GM12874 (cell line): ENCODE data around the gene LPP.

Experiments
- TF ChIP-seq, protein P1 (sequence below): IDR thresholded peaks from 2 replicates; pipeline ENCODE4 v1.5.1; 2011; ENCODE audit warnings: low read depth, mild to moderate bottlenecking, control low read depth, low read length, moderate library complexity; ENCODE audit not compliant: insufficient read depth

Gene LPP

DNA sequence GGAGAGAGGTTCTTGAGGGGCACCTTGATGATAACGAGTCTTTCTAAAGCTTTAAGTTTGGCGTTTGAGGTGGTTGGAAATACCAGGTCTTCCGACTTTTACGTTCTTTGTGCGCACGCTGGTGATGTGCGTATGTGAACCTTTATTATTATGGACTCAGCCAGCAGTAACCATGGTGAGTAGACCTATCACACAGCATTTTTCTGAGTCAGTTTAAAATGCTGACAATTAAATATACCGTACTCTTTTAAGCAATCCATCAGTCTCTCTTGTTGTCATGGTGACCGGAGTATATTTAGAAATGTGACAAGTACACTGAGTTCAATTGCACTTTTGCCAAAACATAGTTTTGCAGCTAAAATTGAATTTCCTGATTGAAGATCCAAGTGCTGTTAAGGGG is 172.2 kb downstream of the LPP start:
- TF ChIP-seq, protein P1, sequence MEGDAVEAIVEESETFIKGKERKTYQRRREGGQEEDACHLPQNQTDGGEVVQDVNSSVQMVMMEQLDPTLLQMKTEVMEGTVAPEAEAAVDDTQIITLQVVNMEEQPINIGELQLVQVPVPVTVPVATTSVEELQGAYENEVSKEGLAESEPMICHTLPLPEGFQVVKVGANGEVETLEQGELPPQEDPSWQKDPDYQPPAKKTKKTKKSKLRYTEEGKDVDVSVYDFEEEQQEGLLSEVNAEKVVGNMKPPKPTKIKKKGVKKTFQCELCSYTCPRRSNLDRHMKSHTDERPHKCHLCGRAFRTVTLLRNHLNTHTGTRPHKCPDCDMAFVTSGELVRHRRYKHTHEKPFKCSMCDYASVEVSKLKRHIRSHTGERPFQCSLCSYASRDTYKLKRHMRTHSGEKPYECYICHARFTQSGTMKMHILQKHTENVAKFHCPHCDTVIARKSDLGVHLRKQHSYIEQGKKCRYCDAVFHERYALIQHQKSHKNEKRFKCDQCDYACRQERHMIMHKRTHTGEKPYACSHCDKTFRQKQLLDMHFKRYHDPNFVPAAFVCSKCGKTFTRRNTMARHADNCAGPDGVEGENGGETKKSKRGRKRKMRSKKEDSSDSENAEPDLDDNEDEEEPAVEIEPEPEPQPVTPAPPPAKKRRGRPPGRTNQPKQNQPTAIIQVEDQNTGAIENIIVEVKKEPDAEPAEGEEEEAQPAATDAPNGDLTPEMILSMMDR, result no peak

DNA sequence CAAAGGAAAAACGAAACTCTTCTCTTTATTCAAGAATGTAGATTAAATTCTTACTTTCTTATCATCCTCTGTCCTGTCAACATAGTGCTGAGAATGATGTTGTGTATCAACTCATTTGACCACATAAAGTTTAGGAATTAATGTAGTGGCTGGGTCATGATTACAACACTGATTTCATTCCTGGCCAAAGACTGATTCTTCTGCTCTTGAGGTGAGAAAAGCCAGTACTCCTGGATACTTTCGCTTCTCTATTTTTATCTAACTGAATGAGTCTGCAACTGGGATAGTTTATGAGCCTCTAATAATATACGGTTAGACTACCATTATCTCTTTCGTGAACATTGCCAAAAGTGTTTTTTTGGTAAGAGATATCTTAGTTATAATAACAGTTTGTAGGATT is 173.0 kb downstream of the LPP start:
- TF ChIP-seq, protein P1, result no peak

DNA sequence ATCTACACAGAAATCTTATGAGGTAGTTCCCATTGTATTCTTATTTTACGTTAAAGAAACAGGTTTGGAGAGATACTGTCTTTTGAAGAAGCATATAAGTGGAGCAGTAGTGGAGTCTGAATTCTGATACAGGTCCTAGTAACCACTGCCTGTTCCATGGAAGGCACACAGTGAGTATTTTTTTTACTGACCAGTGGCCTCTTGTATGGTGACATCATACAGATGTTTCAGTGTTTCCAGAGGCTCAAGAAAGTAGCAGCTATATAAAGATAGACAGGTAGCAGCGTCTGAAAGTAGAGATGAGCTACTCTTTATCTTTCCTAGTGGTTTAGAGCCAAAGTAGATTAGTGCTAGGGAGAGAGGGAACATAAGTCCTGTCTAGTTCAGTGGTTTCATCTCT is 173.5 kb downstream of the LPP start:
- TF ChIP-seq, protein P1, result no peak

DNA sequence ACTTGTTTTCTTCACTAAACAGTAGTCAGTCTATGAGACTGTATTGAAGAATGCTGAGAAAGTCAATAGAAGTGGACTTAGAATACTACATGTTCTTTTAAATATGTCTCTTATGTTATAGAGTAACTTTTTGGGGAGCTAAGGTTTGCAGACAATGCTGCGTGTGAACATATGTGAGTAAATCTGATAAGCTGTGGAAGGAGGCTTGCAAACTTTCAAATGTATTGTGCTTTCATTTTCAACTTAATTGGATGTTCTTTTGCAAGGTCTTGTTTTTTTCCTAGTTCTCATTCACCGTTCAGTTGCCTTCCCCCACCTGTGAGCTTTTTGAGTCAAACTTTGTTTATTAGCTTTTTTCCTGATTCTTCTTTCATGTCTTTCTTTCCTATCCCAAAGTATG is 176.2 kb downstream of the LPP start:
- TF ChIP-seq, protein P1, result no peak

DNA sequence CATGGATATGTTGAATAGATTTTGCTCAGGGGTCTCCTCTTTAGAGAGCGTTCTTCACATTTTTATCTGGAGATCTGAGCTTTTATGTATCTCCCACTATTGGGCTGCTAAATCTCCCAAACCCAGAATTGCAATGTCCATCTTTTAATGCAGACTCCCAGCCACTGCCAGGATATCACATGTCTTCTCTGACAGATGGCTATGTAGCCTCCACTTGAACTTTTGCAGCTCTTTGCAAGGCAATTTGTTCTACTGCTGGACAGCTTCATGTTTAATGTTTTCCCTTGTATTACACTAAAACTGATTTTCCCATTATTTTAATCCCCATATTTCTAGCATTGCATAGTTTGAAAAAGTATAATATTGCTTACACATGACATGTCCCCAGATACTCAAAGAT is 177.2 kb downstream of the LPP start:
- TF ChIP-seq, protein P1, result no peak

DNA sequence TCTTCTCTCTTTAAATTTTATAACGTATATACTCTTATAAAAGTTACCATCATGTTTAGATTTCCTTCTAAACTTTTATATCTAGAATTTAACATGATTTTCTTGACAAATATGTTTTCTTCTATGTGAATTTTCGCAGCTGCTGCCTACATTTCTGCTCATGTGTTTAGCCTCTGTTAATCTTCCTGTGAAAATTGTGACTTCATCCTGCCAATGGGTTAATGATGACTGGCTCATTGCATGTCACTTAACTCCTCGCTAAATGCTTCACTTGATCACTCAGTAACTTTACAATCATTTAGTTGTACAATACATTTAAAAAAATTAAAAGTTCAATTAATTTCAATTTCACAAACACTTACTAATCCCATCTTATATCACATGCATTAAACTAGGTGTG is 178.1 kb downstream of the LPP start:
- TF ChIP-seq, protein P1, result no peak

DNA sequence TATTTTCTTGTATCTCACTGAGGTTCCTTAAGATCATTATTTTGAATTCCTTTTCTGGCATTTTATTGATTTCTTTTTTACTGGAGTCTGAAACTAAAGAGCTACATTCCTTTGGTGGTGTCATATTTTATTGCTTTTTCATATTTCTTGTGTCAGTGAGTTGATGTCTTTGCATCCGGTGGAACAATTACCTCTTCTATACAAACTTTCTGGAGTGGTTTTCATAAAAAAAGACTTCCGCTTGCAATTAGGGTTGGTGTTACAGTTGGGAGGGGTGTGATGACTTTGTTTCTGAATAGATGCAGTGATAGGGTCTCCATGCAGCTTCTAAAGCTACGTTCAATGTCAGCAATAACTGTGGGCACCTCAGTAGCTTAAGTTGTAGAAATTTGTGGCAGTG is 181.7 kb downstream of the LPP start:
- TF ChIP-seq, protein P1, result no peak

DNA sequence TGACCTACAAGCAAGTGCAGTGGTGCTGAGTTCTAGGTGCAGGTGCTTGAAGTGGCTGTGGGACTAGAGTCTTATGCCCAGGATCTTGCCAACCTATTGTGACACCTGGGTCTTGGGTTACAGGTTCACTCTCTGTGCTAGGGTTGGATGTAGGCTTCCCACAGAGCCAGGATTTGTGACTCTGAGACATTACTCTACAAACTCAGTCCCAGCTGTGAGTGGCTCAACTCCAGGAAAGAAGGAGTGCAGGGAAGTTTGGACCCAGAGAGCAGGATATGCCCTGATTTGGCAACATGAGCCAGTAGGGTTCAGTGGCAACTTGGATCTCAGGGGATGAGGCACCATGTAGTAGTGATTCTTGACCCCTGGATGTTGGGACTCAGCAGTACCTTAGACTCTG is 182.2 kb downstream of the LPP start:
- TF ChIP-seq, protein P1, result no peak
